Measurements from ENCODE around the gene TLK2.
A peak's percentile ranks its signal among the peaks of the same experiment; 100 is the strongest.
"Not testable (repeated sequence)": the region's sequence is repeated elsewhere in the genome, so short reads cannot be mapped to it uniquely, and the experiment has no call there.

Gene TLK2

GRCh38 chr17:62601471-62601870 is 122.8 kb downstream of the TLK2 start:
- DNase-seq (ENCODE audit: low read depth in 2 of 2): no peak

GRCh38 chr17:62603783-62604182 is 125.2 kb downstream of the TLK2 start:
- DNase-seq (ENCODE audit: low read depth in 2 of 2): not testable (repeated sequence)

GRCh38 chr17:62605588-62605987 is 127.0 kb downstream of the TLK2 start:
- DNase-seq (ENCODE audit: low read depth in 2 of 2): no peak

GRCh38 chr17:62611292-62611691 is 132.7 kb downstream of the TLK2 start:
- DNase-seq (ENCODE audit: low read depth in 2 of 2): no peak

- DNase-seq (ENCODE audit: low read depth in 2 of 2): no peak
Observed at GRCh38 chr17:62611728-62612127, 133.1 kb downstream of the TLK2 start.

GRCh38 chr17:62612289-62612688 is 133.7 kb downstream of the TLK2 start:
- DNase-seq (ENCODE audit: low read depth in 2 of 2): not testable (repeated sequence)

GRCh38 chr17:62613095-62613494 is 134.5 kb downstream of the TLK2 start:
- not testable (repeated sequence) for DNase-seq (ENCODE audit: low read depth in 2 of 2)

GRCh38 chr17:62614142-62614541 is 135.5 kb downstream of the TLK2 start:
- no peak for DNase-seq (ENCODE audit: low read depth in 2 of 2)

- no peak for DNase-seq (ENCODE audit: low read depth in 2 of 2)
Observed at GRCh38 chr17:62615503-62615902, 136.9 kb downstream of the TLK2 start.

GRCh38 chr17:62616993-62617893 is 138.6 kb downstream of the TLK2 start:
- no peak for DNase-seq (ENCODE audit: low read depth in 2 of 2)

GRCh38 chr17:62617894-62618472 is 139.4 kb downstream of the TLK2 start:
- no peak for DNase-seq (ENCODE audit: low read depth in 2 of 2)

- no peak for DNase-seq (ENCODE audit: low read depth in 2 of 2)
Observed at GRCh38 chr17:62618647-62619416, 140.2 kb downstream of the TLK2 start.

GRCh38 chr17:62619417-62620155 is 141.0 kb downstream of the TLK2 start:
- no peak for DNase-seq (ENCODE audit: low read depth in 2 of 2)

GRCh38 chr17:62621223-62621622 is 142.6 kb downstream of the TLK2 start:
- DNase-seq (ENCODE audit: low read depth in 2 of 2): no peak

GRCh38 chr17:62625184-62625869 is 146.7 kb downstream of the TLK2 start:
- no peak for DNase-seq (ENCODE audit: low read depth in 2 of 2)

GRCh38 chr17:62625870-62626200 is 147.2 kb downstream of the TLK2 start:
- no peak for DNase-seq (ENCODE audit: low read depth in 2 of 2)

GRCh38 chr17:62626719-62627218 is 148.1 kb downstream of the TLK2 start:
- DNase-seq (ENCODE audit: low read depth in 2 of 2): no peak

GRCh38 chr17:62627219-62627903 is 148.7 kb downstream of the TLK2 start, which contains the start of gene MRC2:
TSS of gene MRC2 (plus strand) at chr17:62627670. CDS start at chr17:62627803, 133 bp downstream.
- peak in 1 of 2 donors; percentile 24 for DNase-seq (ENCODE audit: low read depth in 2 of 2)

GRCh38 chr17:62627904-62628633 is 149.4 kb downstream of the TLK2 start:
- DNase-seq (ENCODE audit: low read depth in 2 of 2): no peak
